Measurements from ENCODE around the gene OSBPL10.

OSBPL10 gene

DNA sequence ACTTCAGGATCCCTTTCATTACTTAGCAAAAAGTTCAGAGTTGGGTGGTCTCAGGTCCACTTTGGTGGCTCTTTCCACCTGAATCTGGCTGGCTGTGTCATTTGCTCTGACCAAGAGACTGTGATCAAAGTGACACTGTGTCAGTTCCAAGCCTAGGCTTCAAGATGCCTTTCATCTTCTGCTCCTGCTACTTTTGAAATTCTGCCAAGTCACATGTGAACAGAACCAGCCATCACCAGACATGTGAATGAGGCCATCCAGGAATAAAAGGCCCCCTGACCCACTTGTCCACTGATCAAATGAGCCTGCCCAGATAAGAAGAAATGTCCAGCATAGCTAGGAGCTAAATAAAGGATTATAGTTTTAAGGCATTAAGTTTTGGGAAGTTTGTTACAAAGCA is 132.2 kb downstream of the OSBPL10 start:
- no peak overlapping the region for H4K8ac ChIP-seq (ENCODE audit: low read length)
- no peak overlapping the region for H2BK15ac ChIP-seq (ENCODE audit: low read depth, poor library complexity, severe bottlenecking)
- no peak overlapping the region for H3K4me2 ChIP-seq (ENCODE audit: low read length, poor library complexity, severe bottlenecking)
- no peak overlapping the region for H2BK12ac ChIP-seq (ENCODE audit: low read length in 2 of 2)
- peaks cover 0 to 3% of the 10 kb centered on the region in 2 experiments for H3K36me3 ChIP-seq (ENCODE audit: control insufficient read depth in 1 of 2, insufficient read depth in 2 of 2, low read depth in 1 of 2, low read length in 2 of 2)
- peaks cover 7% of the 10 kb centered on the region for H3K4me1 ChIP-seq (ENCODE audit: control insufficient read depth, insufficient read depth, low read depth, low read length)
- H2AK5ac ChIP-seq (ENCODE audit: low read length, severe bottlenecking): no peak overlapping the region
- H3K27ac ChIP-seq (ENCODE audit: low read length, poor library complexity, severe bottlenecking): no peak overlapping the region
- no peaks in the 10 kb centered on the region for H3K9me3 ChIP-seq (ENCODE audit: control insufficient read depth, low read length)
- no peaks in the 10 kb centered on the region for H3K27me3 ChIP-seq (ENCODE audit: control insufficient read depth in 1 of 2, insufficient read depth in 1 of 2, low read length in 2 of 2)
- no peak overlapping the region for H2BK120ac ChIP-seq (ENCODE audit: low read depth, low read length)
- H3K4me3 ChIP-seq (ENCODE audit: insufficient read depth in 1 of 2, low read depth in 1 of 2, low read length in 2 of 2): no peak overlapping the region
- H3K18ac ChIP-seq (ENCODE audit: low read depth in 1 of 2, low read length in 2 of 2): no peak overlapping the region
- H2AFZ ChIP-seq (ENCODE audit: low read depth, low read length): no peak overlapping the region
- peaks cover 23% of the 10 kb centered on the region for H3K79me1 ChIP-seq (replicated peaks; ENCODE audit: low read length, poor library complexity, severe bottlenecking)
- H3K23ac ChIP-seq (ENCODE audit: low read length in 2 of 2): no peak overlapping the region
- no peak overlapping the region for H3K14ac ChIP-seq (ENCODE audit: low read length in 2 of 2)
- no peak overlapping the region for H2BK5ac ChIP-seq (ENCODE audit: low read depth, low read length, poor library complexity, severe bottlenecking)
- no peak for DNase-seq
- H4K91ac ChIP-seq (ENCODE audit: low read length): no peak overlapping the region
- H3K9ac ChIP-seq (ENCODE audit: low read length): no peak overlapping the region
- no peak overlapping the region for H3K4ac ChIP-seq (ENCODE audit: low read depth in 1 of 2, low read length in 2 of 2)

DNA sequence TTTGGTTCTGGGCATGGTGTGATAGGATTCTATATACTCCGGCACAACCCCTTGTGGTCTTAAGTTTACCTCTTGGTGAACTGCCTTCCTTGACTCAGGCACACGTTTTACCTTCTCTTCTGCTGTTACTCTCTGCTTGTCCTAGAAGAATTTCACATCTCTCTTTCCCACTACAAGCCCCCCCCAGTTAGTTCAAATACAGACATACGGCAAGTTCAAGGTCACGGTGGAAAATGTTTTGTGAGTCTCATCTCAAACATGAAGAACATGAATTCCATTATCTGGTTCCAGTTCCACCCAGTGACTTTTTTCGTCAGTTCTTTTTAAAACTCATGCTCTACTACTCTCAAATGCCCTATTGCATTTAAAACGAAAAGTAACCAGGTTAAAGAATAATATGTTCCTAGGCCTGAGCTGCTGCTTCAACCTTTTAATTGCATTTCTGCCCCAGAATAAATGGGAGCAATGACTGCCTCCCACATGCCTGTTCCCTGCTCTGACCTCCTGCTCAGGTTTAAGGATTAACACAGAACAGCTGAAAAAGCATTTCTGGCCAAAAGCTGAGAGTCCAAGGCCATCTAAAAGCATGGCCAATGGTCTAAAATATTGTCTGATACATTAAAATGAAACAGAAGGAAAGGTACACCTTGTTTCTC is 132.8 kb downstream of the OSBPL10 start:
- 98% methylated on average over 6 of the region's 6 CpGs for whole genome bisulfite sequencing
- H3K4ac ChIP-seq (ENCODE audit: low read depth in 1 of 2, low read length in 2 of 2): no peak overlapping the region
- H4K91ac ChIP-seq (ENCODE audit: low read length): no peak overlapping the region
- H3K14ac ChIP-seq (ENCODE audit: low read length in 2 of 2): no peak overlapping the region
- H3K23ac ChIP-seq (ENCODE audit: low read length in 2 of 2): no peak overlapping the region
- no peak for DNase-seq
- no peaks in the 10 kb centered on the region for H3K27me3 ChIP-seq (ENCODE audit: control insufficient read depth in 1 of 2, insufficient read depth in 1 of 2, low read length in 2 of 2)
- H3K79me1 ChIP-seq (replicated peaks; ENCODE audit: low read length, poor library complexity, severe bottlenecking): peaks cover 26% of the 10 kb centered on the region
- no peak overlapping the region for H3K4me2 ChIP-seq (ENCODE audit: low read length, poor library complexity, severe bottlenecking)
- no peak overlapping the region for H2AFZ ChIP-seq (ENCODE audit: low read depth, low read length)
- H2BK15ac ChIP-seq (ENCODE audit: low read depth, poor library complexity, severe bottlenecking): no peak overlapping the region
- H3K36me3 ChIP-seq (ENCODE audit: control insufficient read depth in 1 of 2, insufficient read depth in 2 of 2, low read depth in 1 of 2, low read length in 2 of 2): peaks cover 0 to 3% of the 10 kb centered on the region in 2 experiments
- no peak overlapping the region for H2AK5ac ChIP-seq (ENCODE audit: low read length, severe bottlenecking)
- H2BK120ac ChIP-seq (ENCODE audit: low read depth, low read length): no peak overlapping the region
- H3K18ac ChIP-seq (ENCODE audit: low read depth in 1 of 2, low read length in 2 of 2): no peak overlapping the region
- no peaks in the 10 kb centered on the region for H3K9me3 ChIP-seq (ENCODE audit: control insufficient read depth, low read length)
- H3K9ac ChIP-seq (ENCODE audit: low read length): no peak overlapping the region
- H3K4me1 ChIP-seq (ENCODE audit: control insufficient read depth, insufficient read depth, low read depth, low read length): peaks cover 5% of the 10 kb centered on the region
- no peak overlapping the region for H3K27ac ChIP-seq (ENCODE audit: low read length, poor library complexity, severe bottlenecking)
- H2BK12ac ChIP-seq (ENCODE audit: low read length in 2 of 2): no peak overlapping the region
- no peak overlapping the region for H4K8ac ChIP-seq (ENCODE audit: low read length)
- no peak overlapping the region for H2BK5ac ChIP-seq (ENCODE audit: low read depth, low read length, poor library complexity, severe bottlenecking)
- H3K4me3 ChIP-seq (ENCODE audit: insufficient read depth in 1 of 2, low read depth in 1 of 2, low read length in 2 of 2): no peak overlapping the region

DNA sequence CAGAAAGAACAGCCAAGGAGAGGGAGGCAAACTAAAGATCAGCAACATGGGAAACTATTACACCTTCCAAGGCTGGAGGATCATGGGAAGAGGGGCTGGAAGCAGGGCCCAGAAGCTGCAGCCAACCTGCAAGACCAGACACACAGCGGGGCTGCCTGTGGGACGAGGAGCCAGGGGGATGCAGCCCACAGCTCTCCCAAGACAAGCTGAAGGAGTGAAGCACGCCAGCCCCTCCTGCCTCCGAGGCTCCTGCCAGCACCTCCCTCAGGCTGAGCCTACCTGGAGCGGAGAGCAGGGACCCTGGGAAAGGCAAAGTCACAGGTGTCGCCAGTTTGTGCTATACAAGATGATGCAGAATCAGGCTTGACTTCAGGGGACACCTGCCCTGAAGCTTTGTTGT is 133.3 kb downstream of the OSBPL10 start:
- Histone ChIP-seq H3K4ac (ENCODE audit: low read depth in 1 of 2, low read length in 2 of 2) (no peak overlapping the region), H3K4me2 (ENCODE audit: low read length, poor library complexity, severe bottlenecking) (no peak overlapping the region), H2BK12ac (ENCODE audit: low read length in 2 of 2) (no peak overlapping the region), H2BK15ac (ENCODE audit: low read depth, poor library complexity, severe bottlenecking) (no peak overlapping the region), H3K4me3 (ENCODE audit: insufficient read depth in 1 of 2, low read depth in 1 of 2, low read length in 2 of 2) (no peak overlapping the region), H3K23ac (ENCODE audit: low read length in 2 of 2) (no peak overlapping the region), H3K14ac (ENCODE audit: low read length in 2 of 2) (no peak overlapping the region), H2BK120ac (ENCODE audit: low read depth, low read length) (no peak overlapping the region), H4K8ac (ENCODE audit: low read length) (no peak overlapping the region), H3K27me3 (ENCODE audit: control insufficient read depth in 1 of 2, insufficient read depth in 1 of 2, low read length in 2 of 2) (no peaks in the 10 kb centered on the region), H3K4me1 (ENCODE audit: control insufficient read depth, insufficient read depth, low read depth, low read length) (peaks cover 5% of the 10 kb centered on the region), H3K9me3 (ENCODE audit: control insufficient read depth, low read length) (no peaks in the 10 kb centered on the region), H3K18ac (ENCODE audit: low read depth in 1 of 2, low read length in 2 of 2) (no peak overlapping the region), H3K9ac (ENCODE audit: low read length) (no peak overlapping the region), H3K79me1 (replicated peaks; ENCODE audit: low read length, poor library complexity, severe bottlenecking) (peaks cover 29% of the 10 kb centered on the region), H2AFZ (ENCODE audit: low read depth, low read length) (no peak overlapping the region), H4K91ac (ENCODE audit: low read length) (no peak overlapping the region), H2AK5ac (ENCODE audit: low read length, severe bottlenecking) (no peak overlapping the region), H3K36me3 (ENCODE audit: control insufficient read depth in 1 of 2, insufficient read depth in 2 of 2, low read depth in 1 of 2, low read length in 2 of 2) (peaks cover 0 to 3% of the 10 kb centered on the region in 2 experiments), H3K27ac (ENCODE audit: low read length, poor library complexity, severe bottlenecking) (no peak overlapping the region), H2BK5ac (ENCODE audit: low read depth, low read length, poor library complexity, severe bottlenecking) (no peak overlapping the region)
- 95% methylated on average over 6 of the region's 6 CpGs for WGBS
- no peak for DNase-seq

DNA sequence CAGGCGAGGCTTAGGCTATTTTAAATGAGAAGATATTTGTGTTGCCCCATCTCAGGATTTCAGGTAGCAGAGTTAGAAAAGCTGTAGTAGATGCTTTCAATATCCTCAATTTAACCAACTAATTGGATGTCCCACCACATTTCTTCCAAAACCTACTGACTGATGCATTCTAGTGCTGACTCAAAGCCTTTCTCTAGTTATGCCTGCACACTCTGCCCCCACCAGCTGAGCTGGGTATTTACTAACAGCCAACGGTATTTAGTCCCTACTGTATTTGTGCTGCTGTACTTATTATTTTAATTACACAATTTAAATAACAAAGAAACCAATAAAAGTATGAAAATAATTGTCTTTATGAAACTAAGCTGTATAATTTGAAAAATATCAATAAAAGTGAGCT is 139.5 kb downstream of the OSBPL10 start:
- 100% methylated on average over 1 of the region's 2 CpGs for WGBS
- no peak overlapping the region for H3K23ac ChIP-seq (ENCODE audit: low read length in 2 of 2)

More for the DNA sequence above, 139.5 kb downstream of the OSBPL10 start:
- H3K18ac ChIP-seq (ENCODE audit: low read depth in 1 of 2, low read length in 2 of 2): no peak overlapping the region
- no peak overlapping the region for H2BK12ac ChIP-seq (ENCODE audit: low read length in 2 of 2)
- no peak overlapping the region for H4K8ac ChIP-seq (ENCODE audit: low read length)
- H3K9ac ChIP-seq (ENCODE audit: low read length): no peak overlapping the region
- H2BK5ac ChIP-seq (ENCODE audit: low read depth, low read length, poor library complexity, severe bottlenecking): no peak overlapping the region
- no peaks in the 10 kb centered on the region for H3K4me1 ChIP-seq (ENCODE audit: control insufficient read depth, insufficient read depth, low read depth, low read length)
- H3K36me3 ChIP-seq (ENCODE audit: control insufficient read depth in 1 of 2, insufficient read depth in 2 of 2, low read depth in 1 of 2, low read length in 2 of 2): no peaks in the 10 kb centered on the region
- H3K14ac ChIP-seq (ENCODE audit: low read length in 2 of 2): no peak overlapping the region
- H4K91ac ChIP-seq (ENCODE audit: low read length): no peak overlapping the region
- H3K27me3 ChIP-seq (ENCODE audit: control insufficient read depth in 1 of 2, insufficient read depth in 1 of 2, low read length in 2 of 2): no peaks in the 10 kb centered on the region
- H3K4ac ChIP-seq (ENCODE audit: low read depth in 1 of 2, low read length in 2 of 2): no peak overlapping the region
- peaks cover 23% of the 10 kb centered on the region for H3K79me1 ChIP-seq (replicated peaks; ENCODE audit: low read length, poor library complexity, severe bottlenecking)
- H3K9me3 ChIP-seq (ENCODE audit: control insufficient read depth, low read length): no peaks in the 10 kb centered on the region
- H2BK120ac ChIP-seq (ENCODE audit: low read depth, low read length): no peak overlapping the region
- H2AK5ac ChIP-seq (ENCODE audit: low read length, severe bottlenecking): no peak overlapping the region
- no peak overlapping the region for H2BK15ac ChIP-seq (ENCODE audit: low read depth, poor library complexity, severe bottlenecking)
- no peak overlapping the region for H3K4me2 ChIP-seq (ENCODE audit: low read length, poor library complexity, severe bottlenecking)
- no peak overlapping the region for H3K27ac ChIP-seq (ENCODE audit: low read length, poor library complexity, severe bottlenecking)
- no peak overlapping the region for H3K4me3 ChIP-seq (ENCODE audit: insufficient read depth in 1 of 2, low read depth in 1 of 2, low read length in 2 of 2)
- no peak for DNase-seq
- H2AFZ ChIP-seq (ENCODE audit: low read depth, low read length): no peak overlapping the region
